Activated CD8-positive, alpha-beta memory T cell treated with anti-CD3 and anti-CD28 coated beads for 1 hour (primary cell): ENCODE measurements around the gene NKTR.

Source experiments
- DNase-seq, 2 donors: peaks; one replicate each; pipeline ENCODE4 v3.0.0-alpha.2; 2020; ENCODE audit warnings: low read depth in 1 of 2; ENCODE audit errors: extremely low read depth in 1 of 2

Gene NKTR

DNA sequence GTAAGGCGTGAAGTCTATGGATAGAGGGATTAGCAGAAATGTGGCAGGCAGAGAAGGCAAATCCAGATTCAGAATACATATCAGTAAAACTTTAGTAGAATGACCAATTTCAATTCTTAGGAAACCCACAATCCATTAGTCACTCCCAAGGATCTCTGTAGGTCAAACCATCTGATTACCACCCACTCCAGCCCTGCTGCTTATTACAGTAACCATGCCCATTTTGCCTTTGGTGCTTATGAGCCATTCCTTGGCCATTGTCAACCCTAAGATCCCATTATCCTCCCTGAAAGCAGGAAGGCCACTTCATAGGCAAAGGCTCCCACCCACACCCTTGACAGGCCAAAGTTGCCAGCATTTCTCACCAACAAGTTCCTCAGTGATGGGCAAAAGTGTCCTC is 79.8 kb downstream of the NKTR start:
- DNase-seq: no peak

DNA sequence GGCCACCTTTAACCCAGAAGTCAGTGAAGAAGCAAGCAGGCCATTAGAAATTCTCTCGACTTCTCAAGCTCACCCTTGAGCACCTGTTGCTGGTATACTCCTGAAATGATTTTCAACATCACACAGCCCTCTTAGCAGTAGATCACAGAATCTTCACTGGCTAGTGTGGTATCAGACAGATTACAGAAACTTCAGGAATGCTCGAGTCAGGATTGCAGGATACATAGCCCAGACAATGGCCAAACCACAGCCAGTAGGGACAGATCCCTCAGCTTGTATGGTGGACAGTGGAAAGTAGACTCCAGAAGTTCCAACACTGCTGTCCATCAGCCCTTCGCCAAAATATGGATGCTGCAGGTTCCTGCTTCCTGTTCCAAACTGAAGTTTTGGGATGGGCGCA is 80.3 kb downstream of the NKTR start:
- DNase-seq: no peak

DNA sequence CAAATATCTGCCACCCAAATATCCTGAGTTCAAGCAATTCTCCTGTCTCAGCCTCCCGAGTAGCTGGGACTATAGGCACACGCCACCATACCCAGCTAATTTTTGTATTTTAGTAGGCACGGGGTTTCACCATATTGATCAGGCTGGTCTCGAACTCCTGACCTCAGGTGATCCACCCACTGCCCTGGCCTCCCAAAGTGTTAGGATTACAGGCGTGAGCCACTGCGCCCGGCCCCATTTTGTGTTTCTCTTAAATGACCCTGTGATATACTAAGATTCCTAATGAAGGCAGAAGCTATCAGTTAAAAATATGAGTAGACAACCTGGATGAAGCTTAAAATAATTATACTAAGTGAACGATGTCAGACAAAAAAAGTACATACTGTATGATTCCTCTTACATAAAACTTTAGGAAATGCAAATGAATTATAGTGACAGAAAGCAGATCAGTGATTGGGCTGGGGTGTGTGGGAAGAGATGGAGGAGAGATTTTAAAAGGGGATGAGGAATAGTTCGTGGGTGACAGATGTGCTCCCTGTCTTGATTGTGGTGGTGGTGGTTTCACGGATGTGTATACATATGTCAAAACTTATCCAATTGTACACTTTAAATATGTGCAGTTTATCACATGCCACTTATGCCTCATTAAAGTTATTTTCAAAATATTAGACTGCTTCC is 81.0 kb downstream of the NKTR start:
- DNase-seq: no peak

DNA sequence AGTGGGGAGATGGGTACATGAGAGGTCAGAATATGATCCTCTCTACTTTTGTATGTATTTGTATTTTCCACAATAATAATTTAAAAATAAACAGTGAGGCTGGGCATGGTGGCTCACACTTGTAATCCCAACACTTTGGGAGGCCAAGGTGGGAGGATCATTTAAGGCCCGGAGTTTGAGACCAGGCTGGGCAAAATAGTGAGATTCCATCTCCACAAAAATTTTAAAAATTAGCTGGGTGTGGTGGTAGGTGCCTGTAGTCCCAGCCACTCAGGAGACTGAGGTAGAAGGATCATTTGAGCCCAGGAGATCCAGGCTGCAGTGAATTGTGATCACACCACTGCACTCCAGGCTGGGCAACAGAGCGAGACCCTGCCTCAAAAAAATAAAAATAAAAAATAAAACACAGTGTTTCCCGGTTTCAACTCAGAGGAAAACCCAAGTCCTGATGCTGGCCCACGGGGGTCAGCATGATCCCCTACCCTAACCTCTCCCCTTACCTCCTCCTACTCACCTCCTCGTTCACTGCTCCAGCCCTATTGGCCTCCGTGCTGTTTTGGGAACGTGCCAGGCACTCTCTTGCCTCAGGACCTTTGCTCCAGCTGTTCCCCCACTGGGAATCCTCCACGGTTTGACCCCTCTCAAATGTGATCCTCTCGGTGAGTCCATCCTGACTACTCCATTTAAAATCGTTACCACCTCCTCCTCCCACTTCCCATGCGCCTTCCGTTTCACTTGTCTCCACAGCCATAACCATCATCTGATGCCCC is 82.0 kb downstream of the NKTR start:
- DNase-seq: no peak

DNA sequence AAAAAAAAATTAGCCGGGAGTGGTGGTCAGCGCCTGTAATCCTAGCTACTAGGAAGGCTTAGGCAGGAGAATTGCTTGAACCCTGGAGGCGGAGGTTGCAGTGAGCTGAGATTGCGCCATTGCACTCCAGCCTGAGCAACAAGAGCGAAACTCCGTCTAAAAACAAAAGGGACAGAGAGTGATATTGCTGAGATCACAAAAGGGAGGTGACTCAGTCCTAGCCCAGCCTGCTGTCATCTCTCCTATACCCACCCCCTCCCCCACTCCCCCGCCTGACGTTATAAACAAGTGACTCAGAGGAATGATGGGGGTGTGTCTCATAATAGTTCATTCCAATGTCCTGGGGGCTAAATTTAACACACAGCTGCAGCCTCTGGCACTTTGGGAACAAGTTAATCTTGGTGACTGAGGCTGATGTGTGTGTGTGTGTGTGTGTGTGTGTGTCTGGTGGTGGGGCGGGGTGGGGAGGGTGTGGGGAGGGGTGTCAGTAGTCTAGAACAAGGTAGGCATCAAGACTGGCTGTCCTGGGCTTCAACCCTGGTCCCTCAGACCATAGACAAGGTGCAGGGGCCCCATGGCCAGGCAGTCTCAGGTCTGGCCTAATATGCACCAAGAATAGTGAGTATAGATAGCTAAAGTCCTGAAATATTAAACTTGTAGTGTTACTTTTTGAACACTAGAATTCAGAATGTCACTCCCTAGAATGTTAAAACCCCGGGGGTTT is 83.6 kb downstream of the NKTR start:
- no peak for DNase-seq

DNA sequence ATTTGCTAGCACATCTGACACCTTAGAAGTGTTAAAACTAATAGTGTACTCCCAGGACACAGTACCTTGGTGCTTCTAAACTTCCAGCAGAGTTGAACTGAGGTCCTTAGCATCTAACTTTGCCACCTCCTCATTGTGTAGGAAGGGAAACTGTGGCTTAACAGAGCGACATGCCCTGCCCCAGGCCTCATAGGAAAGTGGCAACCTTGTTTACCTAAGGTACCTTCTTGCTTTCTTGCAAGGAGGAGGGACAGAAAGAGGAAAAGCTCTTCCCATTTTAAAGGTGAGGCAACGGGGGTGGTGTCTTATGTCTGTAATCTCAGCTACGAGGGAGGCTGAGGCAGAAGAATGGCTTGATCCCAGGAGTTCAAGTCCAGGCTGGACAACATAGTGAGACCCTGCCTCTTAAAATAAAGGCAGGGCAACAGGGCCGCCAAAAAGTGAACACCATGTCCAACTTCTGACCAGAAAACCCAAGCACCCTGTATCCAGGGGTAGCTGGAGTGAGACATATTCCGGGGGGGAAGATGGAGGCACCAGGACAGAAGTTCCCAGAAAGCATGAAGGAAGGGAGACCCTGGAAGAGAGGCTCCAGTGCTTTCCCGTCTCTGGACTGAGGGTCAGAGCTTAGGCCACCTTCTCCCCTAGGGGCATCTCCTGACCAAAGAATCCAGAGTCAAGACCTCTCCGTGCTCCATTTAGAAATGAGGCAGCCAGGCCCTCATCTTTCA is 84.3 kb downstream of the NKTR start:
- DNase-seq: no peak

DNA sequence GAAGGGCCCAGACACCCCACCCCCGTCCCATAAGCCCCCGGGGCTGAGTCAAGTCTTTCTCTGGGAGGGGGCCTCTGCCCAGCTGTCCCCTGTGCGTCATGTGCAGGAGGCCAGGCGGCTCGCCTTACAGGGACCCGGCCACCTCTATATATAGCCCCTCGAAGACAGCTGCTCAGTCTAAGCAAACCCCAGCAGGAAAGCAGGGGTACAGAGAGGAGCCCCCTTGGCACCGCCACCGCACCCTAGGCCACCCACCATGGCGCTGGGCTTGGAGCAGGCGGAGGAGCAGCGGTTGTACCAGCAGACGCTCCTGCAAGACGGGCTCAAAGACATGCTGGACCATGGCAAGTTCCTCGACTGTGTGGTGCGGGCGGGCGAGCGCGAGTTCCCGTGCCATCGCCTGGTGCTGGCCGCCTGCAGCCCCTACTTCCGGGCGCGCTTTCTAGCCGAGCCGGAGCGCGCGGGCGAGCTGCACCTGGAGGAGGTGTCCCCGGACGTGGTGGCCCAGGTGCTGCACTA is 84.9 kb downstream of the NKTR start, which contains the start of gene KLHL40:
TSS of gene KLHL40 (plus strand) at position 175 of the 519 bp plus-strand sequence. CDS start at position 257, 82 bp downstream.
- DNase-seq: no peak

DNA sequence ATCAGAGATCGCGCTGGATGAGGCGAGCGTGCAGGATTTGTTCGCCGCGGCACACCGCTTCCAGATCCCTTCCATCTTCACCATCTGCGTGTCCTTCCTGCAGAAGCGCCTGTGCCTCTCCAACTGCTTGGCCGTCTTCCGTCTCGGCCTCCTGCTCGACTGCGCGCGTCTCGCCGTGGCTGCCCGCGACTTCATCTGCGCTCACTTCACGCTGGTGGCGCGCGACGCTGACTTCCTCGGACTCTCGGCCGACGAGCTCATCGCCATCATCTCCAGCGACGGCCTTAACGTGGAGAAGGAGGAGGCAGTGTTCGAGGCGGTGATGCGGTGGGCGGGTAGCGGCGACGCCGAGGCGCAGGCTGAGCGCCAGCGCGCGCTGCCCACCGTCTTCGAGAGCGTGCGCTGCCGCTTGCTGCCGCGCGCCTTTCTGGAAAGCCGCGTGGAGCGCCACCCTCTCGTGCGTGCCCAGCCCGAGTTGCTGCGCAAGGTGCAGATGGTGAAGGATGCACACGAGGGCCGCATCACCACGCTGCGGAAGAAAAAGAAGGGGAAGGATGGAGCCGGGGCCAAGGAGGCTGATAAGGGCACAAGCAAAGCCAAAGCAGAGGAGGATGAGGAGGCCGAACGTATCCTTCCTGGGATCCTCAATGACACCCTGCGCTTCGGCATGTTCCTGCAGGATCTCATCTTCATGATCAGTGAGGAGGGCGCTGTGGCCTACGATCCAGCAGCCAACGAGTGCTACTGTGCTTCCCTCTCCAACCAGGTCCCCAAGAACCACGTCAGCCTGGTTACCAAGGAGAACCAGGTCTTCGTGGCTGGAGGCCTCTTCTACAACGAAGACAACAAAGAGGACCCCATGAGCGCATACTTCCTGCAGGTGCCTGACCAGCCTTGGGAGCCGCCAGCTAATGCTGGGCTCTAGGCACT is 85.7 kb downstream of the NKTR start:
- DNase-seq: no peak

DNA sequence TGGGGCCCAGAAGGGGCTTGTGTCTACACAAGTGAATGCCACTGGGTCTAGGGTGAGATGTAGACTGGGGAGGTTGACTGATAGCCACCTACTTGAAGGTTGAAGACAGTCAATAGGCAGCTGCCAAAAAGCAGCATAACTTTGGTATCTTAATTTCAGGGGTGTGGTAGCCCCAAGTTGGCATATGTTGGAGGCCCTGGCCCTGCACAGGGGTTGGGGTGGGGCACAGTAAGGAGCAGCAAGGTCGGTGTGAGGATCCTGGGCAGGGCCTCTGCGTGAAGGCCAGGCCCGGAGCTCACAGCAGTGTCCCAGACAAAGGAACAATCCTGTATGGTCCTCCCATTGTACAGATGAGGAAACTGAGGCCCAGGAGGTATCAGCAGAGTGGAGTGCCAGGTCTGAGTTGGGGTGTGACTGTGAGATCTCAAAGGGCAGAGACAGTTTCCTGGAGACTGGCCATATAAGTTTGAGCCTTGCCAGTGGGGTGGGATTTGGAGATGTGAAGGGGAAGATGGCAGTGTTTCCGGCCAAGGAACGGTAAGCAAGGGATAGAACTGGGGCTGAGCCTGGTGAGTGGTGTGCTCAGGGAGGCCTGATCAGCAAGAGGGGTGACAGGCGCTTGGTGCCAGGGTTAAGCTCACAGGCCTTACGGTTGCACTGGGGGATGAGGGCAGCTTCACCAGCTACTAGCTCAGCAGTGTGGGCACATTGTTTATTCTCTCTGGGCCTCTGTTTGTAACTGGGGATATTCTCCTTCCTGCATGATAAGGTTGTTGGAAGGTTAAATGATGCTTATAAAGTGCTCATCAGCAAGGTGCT is 86.6 kb downstream of the NKTR start:
- DNase-seq: no peak

DNA sequence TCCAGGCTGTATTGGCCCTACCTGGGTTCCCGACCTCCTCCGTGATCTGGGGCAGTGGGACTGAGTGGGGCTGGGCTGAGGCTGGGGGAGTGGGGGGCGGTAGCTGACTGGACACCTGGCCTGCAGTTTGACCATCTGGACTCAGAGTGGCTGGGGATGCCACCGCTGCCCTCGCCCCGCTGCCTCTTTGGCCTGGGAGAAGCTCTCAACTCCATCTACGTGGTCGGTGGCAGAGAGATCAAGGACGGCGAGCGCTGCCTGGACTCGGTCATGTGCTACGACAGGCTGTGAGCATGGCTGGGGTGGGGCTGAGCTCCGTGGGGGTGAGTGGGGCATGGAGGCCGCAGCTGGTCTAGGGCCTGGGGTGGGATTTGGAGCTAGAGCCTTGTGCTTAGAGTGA is 87.5 kb downstream of the NKTR start:
- no peak for DNase-seq

DNA sequence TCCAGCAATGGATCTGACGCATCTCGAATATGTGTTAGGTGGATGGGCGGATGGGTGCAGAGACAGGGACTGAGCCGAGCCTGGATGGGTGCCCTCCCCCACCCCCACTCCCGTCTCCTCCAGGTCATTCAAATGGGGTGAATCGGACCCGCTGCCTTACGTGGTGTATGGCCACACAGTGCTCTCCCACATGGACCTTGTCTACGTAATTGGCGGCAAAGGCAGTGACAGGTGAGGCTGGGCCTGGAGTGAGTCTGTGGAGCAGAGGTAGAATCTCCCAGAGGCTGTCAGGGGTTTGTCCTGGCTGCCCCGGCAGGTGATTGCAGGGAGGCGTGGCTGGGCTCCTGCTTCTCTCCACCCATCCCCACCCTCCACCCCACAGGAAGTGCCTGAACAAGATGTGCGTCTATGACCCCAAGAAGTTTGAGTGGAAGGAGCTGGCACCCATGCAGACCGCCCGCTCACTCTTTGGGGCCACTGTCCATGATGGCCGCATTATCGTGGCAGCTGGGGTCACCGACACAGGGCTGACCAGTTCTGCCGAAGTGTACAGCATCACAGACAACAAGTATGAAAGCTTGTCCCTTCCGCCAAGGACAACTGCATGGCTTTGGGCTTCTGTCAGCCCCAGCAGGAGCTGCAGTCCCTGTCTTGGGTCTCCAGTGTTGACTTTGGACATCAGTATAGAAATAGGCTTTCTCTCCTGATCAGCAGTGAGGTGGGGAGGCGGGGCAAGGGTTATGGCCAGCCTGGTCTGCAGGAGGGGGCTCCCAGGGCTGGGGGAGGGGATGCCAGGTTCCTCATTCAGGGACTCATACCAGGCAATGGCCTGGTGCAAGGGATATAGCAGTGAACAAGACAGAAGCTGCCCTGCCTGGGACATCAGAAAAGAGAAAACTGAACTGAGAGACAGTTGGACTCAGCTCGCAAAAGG is 88.3 kb downstream of the NKTR start:
- DNase-seq: no peak

DNA sequence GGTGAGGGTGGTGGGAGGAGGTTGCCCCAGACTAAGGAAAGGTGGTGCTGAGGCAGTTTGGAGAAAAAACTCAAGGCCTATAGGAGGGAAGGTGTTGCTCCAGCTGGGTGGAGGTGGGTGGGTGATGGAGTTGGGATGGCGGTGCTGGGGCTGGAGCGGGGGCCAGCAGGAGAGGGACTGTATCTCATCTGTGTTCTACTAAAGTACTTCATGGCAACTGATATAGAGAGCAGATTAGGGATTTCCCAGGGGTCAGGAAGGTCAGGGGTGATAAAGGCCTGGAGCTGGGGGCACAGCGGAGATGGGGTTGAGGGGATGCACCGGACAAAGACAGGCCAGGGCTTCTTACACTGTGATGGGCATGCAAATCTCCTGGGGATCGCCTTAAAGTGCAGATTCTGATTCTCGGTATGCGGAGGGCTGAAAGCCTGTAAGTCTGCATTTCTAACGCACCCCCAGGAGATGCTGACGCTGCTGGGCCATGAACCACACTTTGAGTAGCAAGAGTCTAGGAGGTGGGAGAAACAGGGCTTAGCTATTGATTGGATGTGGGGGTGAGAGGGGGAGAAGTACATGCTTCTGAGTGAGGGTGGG is 89.0 kb downstream of the NKTR start:
- no peak for DNase-seq

DNA sequence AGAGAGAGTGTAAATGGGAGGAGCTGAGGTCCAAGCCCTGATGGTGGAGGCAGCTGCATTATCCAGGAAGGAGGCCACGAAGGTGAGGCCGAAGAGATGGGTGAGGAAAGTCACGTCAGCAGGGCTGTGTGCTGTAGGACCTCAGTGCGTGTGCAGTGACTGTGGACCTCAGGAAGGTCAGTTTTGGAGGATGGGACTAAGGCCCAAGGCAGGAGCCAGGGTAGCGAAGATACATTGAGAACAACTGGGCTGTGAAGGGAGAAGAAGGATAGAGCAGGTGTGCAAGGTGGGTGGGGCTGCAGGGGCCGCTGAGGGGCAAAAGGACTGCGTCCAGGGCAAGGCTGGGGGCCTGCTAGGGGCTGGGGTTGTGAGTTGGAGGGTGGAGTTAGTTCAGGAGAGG is 89.7 kb downstream of the NKTR start:
- DNase-seq: no peak

DNA sequence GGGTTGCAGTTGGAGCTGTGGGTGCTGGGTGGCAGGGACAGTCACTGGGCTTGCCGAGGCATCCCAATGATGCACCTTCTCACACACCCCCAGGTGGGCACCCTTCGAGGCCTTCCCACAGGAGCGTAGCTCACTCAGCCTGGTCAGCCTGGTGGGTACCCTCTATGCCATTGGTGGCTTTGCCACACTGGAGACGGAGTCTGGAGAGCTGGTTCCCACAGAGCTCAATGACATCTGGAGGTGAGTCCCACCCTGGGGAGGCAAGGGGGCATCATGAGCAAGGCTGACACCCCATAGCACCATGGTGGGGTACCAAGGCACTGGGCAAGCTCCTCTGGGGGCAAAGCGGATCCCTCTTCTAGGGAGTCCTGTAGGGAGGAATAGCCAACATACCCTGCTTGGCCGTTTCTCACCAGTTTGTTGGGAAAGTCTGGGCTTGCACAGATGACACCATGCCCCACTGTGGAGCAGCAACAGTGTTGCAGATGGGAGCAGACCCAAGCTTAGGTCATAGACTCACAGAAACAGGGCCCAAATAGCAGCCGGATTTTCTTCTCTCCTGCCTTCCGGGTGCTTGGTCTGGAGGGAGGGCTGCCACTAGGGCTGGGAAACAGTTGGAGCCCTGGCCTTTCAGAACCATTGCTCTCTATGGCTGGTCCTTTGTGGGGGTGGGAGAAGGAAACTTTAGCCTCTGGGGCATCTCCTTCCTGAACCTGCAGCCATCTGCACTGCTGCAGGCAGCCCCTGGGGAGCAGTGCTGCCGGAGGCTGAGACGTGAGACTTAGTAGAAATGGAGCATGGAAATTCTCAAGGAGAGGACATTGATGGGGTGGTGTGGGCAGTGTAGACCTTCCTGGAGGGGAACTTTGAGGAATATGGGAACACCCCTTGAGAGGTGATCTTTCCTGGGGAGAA is 90.5 kb downstream of the NKTR start:
- DNase-seq: no peak

DNA sequence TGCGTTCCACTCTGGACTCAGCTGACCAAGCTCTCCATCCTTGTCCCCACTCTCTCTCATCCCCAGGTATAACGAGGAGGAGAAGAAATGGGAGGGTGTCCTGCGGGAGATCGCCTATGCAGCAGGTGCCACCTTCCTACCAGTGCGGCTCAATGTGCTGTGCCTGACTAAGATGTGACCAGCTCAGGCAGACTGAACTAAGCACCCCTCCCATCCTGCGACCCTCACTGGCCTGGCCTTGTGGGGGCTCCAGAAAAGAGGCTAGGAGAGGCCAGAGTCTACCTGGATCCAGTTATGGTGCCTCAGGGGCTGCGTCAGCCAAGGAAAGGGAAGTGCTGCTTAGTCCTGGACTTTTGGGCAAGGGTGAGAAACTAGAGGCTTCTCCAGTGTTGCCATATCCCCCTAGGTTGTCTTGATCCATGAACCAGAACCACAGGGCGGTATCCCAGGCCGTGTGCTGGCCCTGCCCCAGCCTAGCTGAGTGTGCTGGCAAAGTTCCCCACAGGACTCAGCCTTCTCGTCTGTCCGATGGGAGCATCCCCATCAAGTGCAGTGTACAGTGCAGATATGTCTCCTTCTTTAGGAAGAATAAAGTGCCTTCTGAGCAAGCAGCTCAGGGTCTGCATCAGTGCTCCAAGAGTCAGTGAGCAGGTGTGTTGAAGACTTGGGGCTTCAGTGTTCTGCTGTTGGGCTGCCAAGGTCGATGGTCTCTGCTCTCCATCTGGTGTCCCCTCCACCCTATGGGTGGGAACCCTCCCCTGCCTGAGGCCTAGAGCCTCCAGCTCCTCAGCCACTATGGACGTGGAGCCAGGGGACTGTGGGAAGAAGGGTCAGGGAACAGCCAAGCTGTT is 91.6 kb downstream of the NKTR start:
- DNase-seq: no peak
